Esophagus muscularis mucosa (tissue), 4 donors: ENCODE measurements around the gene RENBP. TPM values are rescaled to one million over a fixed set of nuclear protein-coding genes. Genes with fewer than 3 reads are reported as not detected.

ENCODE experiments used
- DNase-seq: peaks from one replicate; pipeline ENCODE4 v3.0.0-alpha.2; 2017; ENCODE audit errors: extremely low spot score
- H3K27ac ChIP-seq, 4 donors: fragments of 200-600 bp; sonication (generic); replicated peaks in 1 of 4; 1 replicate in 3 of 4; 2 replicates in 1 of 4; pipeline ENCODE4 v1.5.1; 2016 to 2019; ENCODE audit warnings: mild to moderate bottlenecking in 1 of 4
- H3K27me3 ChIP-seq, 4 donors: fragments of 200-600 bp; sonication (generic); one replicate each; pipeline versions ENCODE4 v1.5.1 to v1.6.0; 2016 to 2019
- H3K36me3 ChIP-seq, 4 donors: fragments of 200-600 bp; sonication (generic); one replicate each; pipeline ENCODE4 v1.5.1; 2016 to 2019
- H3K4me1 ChIP-seq, 4 donors: fragments of 200-600 bp; sonication (generic); one replicate each; pipeline ENCODE4 v1.5.1; 2016 to 2019
- H3K4me3 ChIP-seq, 4 donors: fragments of 200-600 bp; sonication (generic); 1 replicate in 2 of 4; 2 replicates in 2 of 4; pipeline ENCODE4 v1.5.1; 2016 to 2019; ENCODE audit warnings: mild to moderate bottlenecking in 4 of 4, moderate library complexity in 1 of 4
- H3K9me3 ChIP-seq, 4 donors: fragments of 200-600 bp; sonication (generic); 1 replicate in 3 of 4; 2 replicates in 1 of 4; pipeline ENCODE4 v1.5.1; 2016 to 2019
- CTCF ChIP-seq, 3 experiments: fragments of 200-600 bp in 2 of 3; fragments of 450-650 bp in 1 of 3; sonication (generic) in 2 of 3; IDR thresholded peaks; one replicate each; pipeline ENCODE4 v1.5.1; 2017 to 2019; ENCODE audit warnings: antibody characterized with exemption in 3 of 3, mild to moderate bottlenecking in 2 of 3, moderate library complexity in 1 of 3
- EP300 ChIP-seq: sonication (generic); formaldehyde crosslinking; IDR thresholded peaks from one replicate; pipeline ENCODE4 v1.6.1; 2017; ENCODE audit warnings: antibody characterized with exemption
- POLR2A ChIP-seq: fragments of 450-650 bp; IDR thresholded peaks from one replicate; pipeline ENCODE4 v1.6.1; 2017; ENCODE audit warnings: antibody characterized with exemption, moderate library complexity, mild to moderate bottlenecking, low read depth
- POLR2AphosphoS5 ChIP-seq, 2 donors: sonication (generic); formaldehyde crosslinking; IDR thresholded peaks; one replicate each; pipeline ENCODE4 v1.6.1; 2017; ENCODE audit warnings: antibody characterized with exemption in 2 of 2
- WGBS: methylation state at CpG from one replicate; pipeline ENCODE4 v1.1.5; 2018; 5-methylcytosine and 5-hydroxymethylcytosine counted together
- intact Hi-C: fragments of 100-400 bp; cut with DNase I; formaldehyde crosslinking; loops from one replicate; pipeline ENCODE4 v1.15.1; 2023
- total RNA-seq, 4 donors: library from RNA; depleted of rRNA; stranded (reverse); fragments of >200 nt; gene quantifications; one replicate each; pipeline versions ENCODE4 v1.1.0 to v1.2.1, GENCODE V29; 2016

RENBP gene
- total RNA-seq, 4 donors from 2014 or later = 8.0 to 12.6 (median 9.1) TPM

- Histone ChIP-seq H3K4me1 (peaks cover 35 to 55% (median 39%) of the 10 kb centered on the region in 4 donors), H3K36me3 (peaks cover 0 to 45% (median 33%) of the 10 kb centered on the region in 4 donors), H3K9me3 (no peaks in the 10 kb centered on the region), H3K4me3 (no peak overlapping the region), H3K27ac (no peak overlapping the region), H3K27me3 (no peaks in the 10 kb centered on the region)
- WGBS = 87% methylated on average over 11 of the region's 13 CpGs
- no peak for TF ChIP-seq CTCF (IDR thresholded peaks at IDR 0.05)
- no peak for TF ChIP-seq POLR2A
- TF ChIP-seq EP300 = no peak
- no peak for TF ChIP-seq POLR2AphosphoS5 (IDR thresholded peaks at IDR 0.05)
- no peak for DNase-seq
- intact Hi-C loops = no loop called here
Measured at GRCh38 chrX:153931748-153932147, 12.7 kb downstream of the RENBP start.

- WGBS = 90% methylated on average over 7 of the region's 8 CpGs
- intact Hi-C loops = no loop called here
- peaks cover 0 to 45% (median 33%) of the 10 kb centered on the region in 4 donors for H3K36me3 ChIP-seq
- H3K4me1 ChIP-seq = peaks cover 40 to 61% (median 45%) of the 10 kb centered on the region in 4 donors
- peak overlapping the region in 1 of 4 donors; percentile 10 for H3K27ac ChIP-seq
- no peak for TF ChIP-seq CTCF (IDR thresholded peaks at IDR 0.05)
- TF ChIP-seq POLR2A = no peak
- TF ChIP-seq EP300 = no peak
- TF ChIP-seq POLR2AphosphoS5 (IDR thresholded peaks at IDR 0.05) = no peak
- no peaks in the 10 kb centered on the region for H3K9me3 ChIP-seq
- H3K27me3 ChIP-seq = no peaks in the 10 kb centered on the region
- no peak for DNase-seq
- H3K4me3 ChIP-seq = no peak overlapping the region
Measured at GRCh38 chrX:153931151-153931550, 13.3 kb downstream of the RENBP start.

- H3K27ac ChIP-seq = peak overlapping the region in 1 of 4 donors; percentile 94
- TF ChIP-seq CTCF (IDR thresholded peaks at IDR 0.05) (no peak), EP300 (no peak), POLR2AphosphoS5 (IDR thresholded peaks at IDR 0.05) (no peak), POLR2A (no peak)
- intact Hi-C loops = no loop called here
- H3K27me3 ChIP-seq = no peaks in the 10 kb centered on the region
- peaks cover 37 to 64% (median 44%) of the 10 kb centered on the region in 4 donors for H3K4me1 ChIP-seq
- DNase-seq = no peak
- 86% methylated on average over 19 of the region's 31 CpGs for WGBS
- no peaks in the 10 kb centered on the region for H3K9me3 ChIP-seq
- H3K4me3 ChIP-seq = no peak overlapping the region
- H3K36me3 ChIP-seq = peaks cover 0 to 45% (median 33%) of the 10 kb centered on the region in 4 donors
Measured at GRCh38 chrX:153930011-153930910, 14.2 kb downstream of the RENBP start.

- no peaks in the 10 kb centered on the region for H3K27me3 ChIP-seq
- intact Hi-C loops = no loop called here
- peaks cover 37 to 66% (median 45%) of the 10 kb centered on the region in 4 donors for H3K4me1 ChIP-seq
- TF ChIP-seq CTCF (IDR thresholded peaks at IDR 0.05) = no peak
- no peak overlapping the region for H3K4me3 ChIP-seq
- WGBS = 78% methylated on average over 10 of the region's 10 CpGs
- DNase-seq = no peak
- H3K36me3 ChIP-seq = peaks cover 0 to 45% (median 33%) of the 10 kb centered on the region in 4 donors
- H3K27ac ChIP-seq = peak overlapping the region in 3 of 4 donors; percentile 30 to 94 (median 68)
- no peaks in the 10 kb centered on the region for H3K9me3 ChIP-seq
Measured at GRCh38 chrX:153929576-153929975, 14.9 kb downstream of the RENBP start.
